HG02884 (cell line): ENCODE measurements around the gene ADA.
"Not testable (repeated sequence)": the region's sequence is repeated elsewhere in the genome, so short reads cannot be mapped to it uniquely, and the experiment has no call there.

Experiments
- ATAC-seq: cut with Tn5 transposase; IDR thresholded peaks from one replicate; pipeline ENCODE4 v1.9.1; 2021; ENCODE audit warnings: mild to moderate bottlenecking, moderate library complexity; ENCODE audit not compliant: unreplicated experiment

Gene ADA

GRCh38 chr20:44651684-44652423 lies at the start of gene ADA:
Gene ADA (minus strand): TSS chr20:44651699. CDS start chr20:44651607, 92 bp downstream.
- no peak for ATAC-seq

- no peak for ATAC-seq
These were observed 48.8 kb upstream of the ADA start for GRCh38 chr20:44700306-44700705.

- no peak for ATAC-seq
These were observed 46.9 kb upstream of the ADA start for GRCh38 chr20:44698351-44698750.

GRCh38 chr20:44697041-44697440 lies 45.5 kb upstream of the ADA start:
- not testable (repeated sequence) for ATAC-seq

GRCh38 chr20:44696315-44696714 lies 44.8 kb upstream of the ADA start:
- no peak for ATAC-seq

- no peak for ATAC-seq
These were observed 44.3 kb upstream of the ADA start for GRCh38 chr20:44695674-44696300.

GRCh38 chr20:44695295-44695673 lies 43.8 kb upstream of the ADA start:
- no peak for ATAC-seq

GRCh38 chr20:44694159-44694558 lies 42.7 kb upstream of the ADA start:
- no peak for ATAC-seq

- no peak for ATAC-seq
These were observed 42.1 kb upstream of the ADA start for GRCh38 chr20:44693627-44694026.

GRCh38 chr20:44692932-44693480 lies 41.5 kb upstream of the ADA start:
- ATAC-seq, result no peak

- no peak for ATAC-seq
These were observed 40.2 kb upstream of the ADA start for GRCh38 chr20:44691424-44692423.

- ATAC-seq, result no peak
These were observed 39.4 kb upstream of the ADA start for GRCh38 chr20:44690781-44691423.

- no peak for ATAC-seq
These were observed 38.3 kb upstream of the ADA start for GRCh38 chr20:44689809-44690208.

GRCh38 chr20:44688053-44688625 lies 36.6 kb upstream of the ADA start:
- ATAC-seq, result no peak

GRCh38 chr20:44686934-44687333 lies 35.4 kb upstream of the ADA start:
- ATAC-seq, result no peak

GRCh38 chr20:44684047-44684967 lies 32.8 kb upstream of the ADA start:
- no peak for ATAC-seq

GRCh38 chr20:44683263-44684046 lies 32.0 kb upstream of the ADA start:
- no peak for ATAC-seq

- no peak for ATAC-seq
These were observed 30.5 kb upstream of the ADA start for GRCh38 chr20:44681796-44682566.
